B cell (primary cell): ENCODE data around the gene FADS2.

Source experiments
- EZH2 ChIP-seq: IDR thresholded peaks from 2 replicates; pipeline ENCODE4 v1.6.1; 2012; ENCODE audit warnings: borderline replicate concordance, low read depth, mild to moderate bottlenecking, moderate library complexity, low read length; ENCODE audit not compliant: insufficient read depth, poor library complexity, severe bottlenecking
- TF ChIP-seq, protein P1 (sequence below): fragments of 200-600 bp; IDR thresholded peaks from one replicate; pipeline ENCODE4 v1.8.0; 2022; ENCODE audit warnings: antibody characterized with exemption, mild to moderate bottlenecking

DNA sequence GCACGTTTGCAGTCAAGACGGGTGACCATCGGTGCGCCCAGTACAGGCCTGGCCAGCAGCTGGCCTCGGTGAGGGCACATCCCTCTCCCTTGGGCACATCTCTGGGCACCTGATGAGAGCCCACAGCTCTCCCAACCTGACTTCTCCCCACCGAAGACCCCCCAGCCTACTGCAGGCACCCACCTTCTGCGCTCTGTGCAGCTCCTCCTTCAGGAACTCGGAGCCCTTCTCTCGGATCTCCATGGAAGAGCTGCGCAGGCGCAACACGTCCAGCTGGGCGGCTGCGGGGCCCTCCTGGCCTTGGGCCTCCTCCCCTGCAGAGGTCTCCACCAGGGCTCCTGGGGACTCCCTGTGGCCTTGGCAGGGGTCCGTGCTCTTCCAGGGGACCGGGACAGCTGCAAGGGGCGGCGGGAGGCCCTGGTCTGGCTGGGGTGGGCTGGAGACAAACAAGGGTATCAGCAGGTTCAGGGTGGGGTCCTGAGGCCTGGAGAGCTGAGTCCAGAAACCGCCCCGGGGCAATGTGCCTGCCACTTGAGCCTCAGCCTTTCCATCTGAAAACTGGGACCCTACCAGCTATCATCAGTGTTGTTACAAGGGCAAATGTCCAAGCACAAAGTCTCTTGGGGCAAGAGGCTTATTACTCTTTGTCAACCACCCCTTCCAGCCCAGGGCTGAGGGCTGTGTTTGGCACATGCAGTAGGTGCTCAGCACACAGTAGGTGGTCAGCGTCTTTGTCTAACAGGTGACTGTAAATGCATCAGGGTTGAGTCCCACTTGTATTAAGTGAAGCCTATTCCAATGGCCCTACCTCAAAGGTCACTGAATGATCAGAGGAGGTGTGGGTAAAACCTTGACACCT, 80.0 kb downstream of the FADS2 start:
- TF ChIP-seq, protein P1, sequence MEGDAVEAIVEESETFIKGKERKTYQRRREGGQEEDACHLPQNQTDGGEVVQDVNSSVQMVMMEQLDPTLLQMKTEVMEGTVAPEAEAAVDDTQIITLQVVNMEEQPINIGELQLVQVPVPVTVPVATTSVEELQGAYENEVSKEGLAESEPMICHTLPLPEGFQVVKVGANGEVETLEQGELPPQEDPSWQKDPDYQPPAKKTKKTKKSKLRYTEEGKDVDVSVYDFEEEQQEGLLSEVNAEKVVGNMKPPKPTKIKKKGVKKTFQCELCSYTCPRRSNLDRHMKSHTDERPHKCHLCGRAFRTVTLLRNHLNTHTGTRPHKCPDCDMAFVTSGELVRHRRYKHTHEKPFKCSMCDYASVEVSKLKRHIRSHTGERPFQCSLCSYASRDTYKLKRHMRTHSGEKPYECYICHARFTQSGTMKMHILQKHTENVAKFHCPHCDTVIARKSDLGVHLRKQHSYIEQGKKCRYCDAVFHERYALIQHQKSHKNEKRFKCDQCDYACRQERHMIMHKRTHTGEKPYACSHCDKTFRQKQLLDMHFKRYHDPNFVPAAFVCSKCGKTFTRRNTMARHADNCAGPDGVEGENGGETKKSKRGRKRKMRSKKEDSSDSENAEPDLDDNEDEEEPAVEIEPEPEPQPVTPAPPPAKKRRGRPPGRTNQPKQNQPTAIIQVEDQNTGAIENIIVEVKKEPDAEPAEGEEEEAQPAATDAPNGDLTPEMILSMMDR = no peak
- no peak for TF ChIP-seq EZH2
